Endothelial cell (in vitro differentiated cells): ENCODE data around the gene RHBDL1. TPM values are rescaled to one million over a fixed set of nuclear protein-coding genes. Genes with fewer than 3 reads are reported as not detected.

Source experiments
- DNase-seq: peaks from one replicate; pipeline ENCODE4 v3.0.0; 2021; ENCODE audit warnings: low spot score
- H3K27ac Mint-ChIP-seq: one replicate; pipeline ENCODE4 v1.8.0; 2021; ENCODE audit warnings: mixed read lengths, inconsistent platforms; ENCODE audit not compliant: unreplicated experiment
- H3K27me3 Mint-ChIP-seq: one replicate; pipeline ENCODE4 v1.8.0; 2021; ENCODE audit warnings: mild to moderate bottlenecking, moderate library complexity, mixed read lengths, inconsistent platforms; ENCODE audit not compliant: unreplicated experiment
- H3K36me3 Mint-ChIP-seq: one replicate; pipeline ENCODE4 v1.8.0; 2021; ENCODE audit warnings: mild to moderate bottlenecking, low read depth, mixed read lengths, inconsistent platforms; ENCODE audit not compliant: unreplicated experiment
- H3K4me1 Mint-ChIP-seq: one replicate; pipeline ENCODE4 v1.8.0; 2021; ENCODE audit warnings: mild to moderate bottlenecking, mixed read lengths, inconsistent platforms; ENCODE audit not compliant: unreplicated experiment
- H3K4me3 Mint-ChIP-seq: one replicate; pipeline ENCODE4 v1.8.0; 2021; ENCODE audit warnings: mild to moderate bottlenecking, mixed read lengths, inconsistent platforms; ENCODE audit not compliant: unreplicated experiment
- H3K9me3 Mint-ChIP-seq: one replicate; pipeline ENCODE4 v1.8.0; 2021; ENCODE audit warnings: mixed read lengths, inconsistent platforms; ENCODE audit not compliant: unreplicated experiment
- CTCF ChIP-seq: fragments of 200-600 bp; sonication (generic); IDR thresholded peaks from one replicate; pipeline ENCODE4 v1.5.0; 2021; ENCODE audit warnings: antibody characterized with exemption; ENCODE audit not compliant: unreplicated experiment
- total RNA-seq: library from RNA; stranded (reverse); fragmentation: NEBNext Ultra II Directional; extraction: Animal tissue kit (Norgen Biotek cat#: 25700); gene quantifications from one replicate; pipeline ENCODE4 v1.2.1, GENCODE V29; 2021; ENCODE audit not compliant: unreplicated experiment

RHBDL1 gene
- total RNA-seq, 1 donor from 2014 or later, result 1.6 TPM

- Mint-ChIP-seq H3K4me1 (no peaks in the 10 kb centered on the region), H3K4me3 (no peak overlapping the region), H3K36me3 (no peaks in the 10 kb centered on the region), H3K27ac (no peak overlapping the region), H3K27me3 (peaks cover 12% of the 10 kb centered on the region), H3K9me3 (no peaks in the 10 kb centered on the region)
- DNase-seq, result no peak
- TF ChIP-seq CTCF, result no peak
Measured at GRCh38 chr16:673399-673991, 2.0 kb upstream of the RHBDL1 start.

GRCh38 chr16:674214-674881 lies 1.1 kb upstream of the RHBDL1 start:
- TF ChIP-seq CTCF, result no peak
- DNase-seq, result no peak
- Mint-ChIP-seq H3K27me3 (peaks cover 15% of the 10 kb centered on the region), H3K36me3 (no peaks in the 10 kb centered on the region), H3K27ac (no peak overlapping the region), H3K4me1 (no peaks in the 10 kb centered on the region), H3K4me3 (no peak overlapping the region), H3K9me3 (no peaks in the 10 kb centered on the region)

GRCh38 chr16:675884-676564 lies 553 bp downstream of the RHBDL1 start:
- TF ChIP-seq CTCF, result no peak
- H3K36me3 Mint-ChIP-seq, result no peaks in the 10 kb centered on the region
- no peak for DNase-seq
- peaks cover under 1% of the 10 kb centered on the region for H3K4me1 Mint-ChIP-seq
- peaks cover 13% of the 10 kb centered on the region for H3K27me3 Mint-ChIP-seq
- no peak overlapping the region for H3K27ac Mint-ChIP-seq
- no peak overlapping the region for H3K4me3 Mint-ChIP-seq
- H3K9me3 Mint-ChIP-seq, result no peaks in the 10 kb centered on the region

GRCh38 chr16:676565-676902 lies 1.1 kb downstream of the RHBDL1 start:
- TF ChIP-seq CTCF, result no peak
- H3K4me3 Mint-ChIP-seq, result no peak overlapping the region
- no peaks in the 10 kb centered on the region for H3K9me3 Mint-ChIP-seq
- H3K36me3 Mint-ChIP-seq, result no peaks in the 10 kb centered on the region
- H3K27me3 Mint-ChIP-seq, result peaks cover 14% of the 10 kb centered on the region
- no peak for DNase-seq
- no peak overlapping the region for H3K27ac Mint-ChIP-seq
- peaks cover 3% of the 10 kb centered on the region for H3K4me1 Mint-ChIP-seq

GRCh38 chr16:676913-677312 lies 1.4 kb downstream of the RHBDL1 start:
- no peak for TF ChIP-seq CTCF
- Mint-ChIP-seq H3K4me1 (peaks cover 3% of the 10 kb centered on the region), H3K4me3 (no peak overlapping the region), H3K9me3 (no peaks in the 10 kb centered on the region), H3K27me3 (peaks cover 15% of the 10 kb centered on the region), H3K27ac (no peak overlapping the region), H3K36me3 (no peaks in the 10 kb centered on the region)
- DNase-seq, result no peak
